H9 (cell line): ENCODE results near the gene G2E3. TPM values are rescaled to one million over a fixed set of nuclear protein-coding genes. Genes with fewer than 3 reads are reported as not detected.
A peak's percentile ranks its signal among the peaks of the same experiment; 100 is the strongest.

Experiments
- DNase-seq: peaks from one replicate; pipeline ENCODE4 v3.0.0-alpha.2; 2017
- H2AFZ ChIP-seq: one replicate; pipeline ENCODE4 v1.6.1; 2013; ENCODE audit warnings: mild to moderate bottlenecking, low read length, control low read depth, moderate library complexity
- H2AK5ac ChIP-seq: 2 replicates; pipeline ENCODE4 v1.6.1; 2013; ENCODE audit warnings: low read length, control low read depth, mixed read lengths; ENCODE audit not compliant: insufficient read length
- H2BK120ac ChIP-seq: one replicate; pipeline ENCODE4 v1.6.1; 2013; ENCODE audit warnings: low read depth, mild to moderate bottlenecking, low read length, control low read depth, inconsistent platforms; ENCODE audit not compliant: poor library complexity, severe bottlenecking
- H2BK12ac ChIP-seq: 2 replicates; pipeline ENCODE4 v1.6.1; 2013; ENCODE audit warnings: low read length, control low read depth, mixed read lengths, low read depth; ENCODE audit not compliant: insufficient read length
- H2BK15ac ChIP-seq: 2 replicates; pipeline ENCODE4 v1.6.1; 2013; ENCODE audit warnings: low read depth, low read length, control low read depth
- H2BK20ac ChIP-seq: one replicate; pipeline ENCODE4 v1.6.1; 2013; ENCODE audit warnings: low read depth, mild to moderate bottlenecking, low read length, control low read depth, inconsistent platforms; ENCODE audit not compliant: poor library complexity, severe bottlenecking
- H2BK5ac ChIP-seq: 2 replicates; pipeline ENCODE4 v1.6.1; 2013; ENCODE audit warnings: low read length, control low read depth, mixed read lengths; ENCODE audit not compliant: insufficient read length
- H3K14ac ChIP-seq: 2 replicates; pipeline ENCODE4 v1.6.1; 2013; ENCODE audit warnings: low read length, control low read depth; ENCODE audit not compliant: insufficient read depth
- H3K18ac ChIP-seq: 2 replicates; pipeline ENCODE4 v1.6.1; 2013; ENCODE audit warnings: low read depth, mild to moderate bottlenecking, mixed read lengths, low read length, control low read depth; ENCODE audit not compliant: insufficient read length
- H3K23ac ChIP-seq: 2 replicates; pipeline ENCODE4 v1.6.1; 2013; ENCODE audit warnings: low read length, control low read depth, mixed read lengths, low read depth; ENCODE audit not compliant: insufficient read length
- H3K23me2 ChIP-seq: 2 replicates; pipeline ENCODE4 v1.6.1; 2013; ENCODE audit warnings: low read depth, mild to moderate bottlenecking, mixed read lengths, low read length, control low read depth; ENCODE audit not compliant: insufficient read length, poor library complexity, severe bottlenecking
- H3K27ac ChIP-seq: 2 replicates; pipeline ENCODE4 v1.5.1; 2013; ENCODE audit warnings: low read length, control low read depth, mixed read lengths, low read depth; ENCODE audit not compliant: insufficient read length
- H3K27me3 ChIP-seq: 2 replicates; pipeline ENCODE4 v1.6.1; 2013; ENCODE audit warnings: low read length, control low read depth, inconsistent platforms; ENCODE audit not compliant: insufficient read depth
- H3K4ac ChIP-seq: 2 replicates; pipeline ENCODE4 v1.6.1; 2013; ENCODE audit warnings: low read depth, mild to moderate bottlenecking, control low read depth, inconsistent platforms, low read length, moderate library complexity
- H3K4me1 ChIP-seq: 2 replicates; pipeline ENCODE4 v1.6.1; 2013; ENCODE audit warnings: low read length, control low read depth, inconsistent platforms; ENCODE audit not compliant: insufficient read depth
- H3K4me2 ChIP-seq: 2 replicates; pipeline ENCODE4 v1.6.1; 2013; ENCODE audit warnings: low read length, control low read depth, mixed read lengths; ENCODE audit not compliant: insufficient read length, insufficient read depth
- H3K56ac ChIP-seq: 2 replicates; pipeline ENCODE4 v1.6.1; 2013; ENCODE audit warnings: low read depth, mild to moderate bottlenecking, mixed read lengths, low read length, control low read depth; ENCODE audit not compliant: insufficient read length
- H3K79me1 ChIP-seq: 2 replicates; pipeline ENCODE4 v1.6.1; 2013; ENCODE audit warnings: low read depth, mild to moderate bottlenecking, moderate library complexity, low read length, control low read depth, inconsistent platforms; ENCODE audit not compliant: insufficient read depth, poor library complexity, severe bottlenecking
- H3K79me2 ChIP-seq: 2 replicates; pipeline ENCODE4 v1.6.1; 2013; ENCODE audit warnings: low read length, control low read depth, inconsistent platforms; ENCODE audit not compliant: insufficient read depth
- H3K9ac ChIP-seq: 2 replicates; pipeline ENCODE4 v1.6.1; 2013; ENCODE audit warnings: low read length, control low read depth, mixed read lengths; ENCODE audit not compliant: insufficient read length; ENCODE audit errors: extremely low read depth
- H3K9me3 ChIP-seq: one replicate; pipeline ENCODE4 v1.6.1; 2013; ENCODE audit warnings: low read depth, low read length, inconsistent platforms; ENCODE audit not compliant: control insufficient read depth
- H3T11ph ChIP-seq: one replicate; pipeline ENCODE4 v1.6.1; 2013; ENCODE audit warnings: mild to moderate bottlenecking, low read length, control low read depth, inconsistent platforms
- H4K20me1 ChIP-seq: one replicate; pipeline ENCODE4 v1.6.1; 2013; ENCODE audit not compliant: control insufficient read depth, insufficient read length, insufficient read depth
- H4K5ac ChIP-seq: 2 replicates; pipeline ENCODE4 v1.6.1; 2013; ENCODE audit warnings: low read depth, mild to moderate bottlenecking, mixed read lengths, low read length, control low read depth; ENCODE audit not compliant: insufficient read length
- H4K8ac ChIP-seq: replicated peaks from 2 replicates; pipeline ENCODE4 v1.6.1; 2013; ENCODE audit warnings: low read length, control low read depth, mixed read lengths, low read depth; ENCODE audit not compliant: insufficient read length
- H4K91ac ChIP-seq: 2 replicates; pipeline ENCODE4 v1.6.1; 2013; ENCODE audit warnings: low read depth, mild to moderate bottlenecking, moderate library complexity, mixed read lengths, low read length, control low read depth; ENCODE audit not compliant: insufficient read length
- H3K27ac Mint-ChIP-seq, 3 experiments: 2 replicates in 2 of 3; 3 replicates in 1 of 3; pipeline ENCODE4 v1.8.0; 2020 to 2021; ENCODE audit warnings: mixed read lengths in 3 of 3, mild to moderate bottlenecking in 1 of 3, moderate library complexity in 1 of 3
- H3K27me3 Mint-ChIP-seq: 2 replicates; pipeline ENCODE4 v1.8.0; 2021; ENCODE audit warnings: low read depth, mild to moderate bottlenecking, moderate library complexity, mixed read lengths
- H3K36me3 Mint-ChIP-seq, 3 experiments: 2 replicates in 2 of 3; 3 replicates in 1 of 3; pipeline ENCODE4 v1.8.0; 2020 to 2021; ENCODE audit warnings: low read depth in 3 of 3, mixed read lengths in 3 of 3; ENCODE audit not compliant: insufficient read depth in 1 of 3
- H3K4me1 Mint-ChIP-seq, 2 experiments: 2 replicates each; pipeline ENCODE4 v1.8.0; 2020; ENCODE audit warnings: mixed read lengths in 2 of 2
- H3K4me3 Mint-ChIP-seq, 2 experiments: 2 replicates in 1 of 2; 3 replicates in 1 of 2; pipeline ENCODE4 v1.8.0; 2020 to 2021; ENCODE audit warnings: mild to moderate bottlenecking in 2 of 2, mixed read lengths in 2 of 2, moderate library complexity in 1 of 2
- H3K9me3 Mint-ChIP-seq, 2 experiments: 2 replicates in 1 of 2; 3 replicates in 1 of 2; pipeline ENCODE4 v1.8.0; 2020; ENCODE audit warnings: mild to moderate bottlenecking in 2 of 2, mixed read lengths in 2 of 2, moderate library complexity in 1 of 2
- WGBS: extraction: QIAGEN DNeasy Blood & Tissue Kit; methylation state at CpG from one replicate; pipeline ENCODE4 v1.1.7; 2013; ENCODE audit warnings: missing lambda C conversion rate, low lambda C conversion rate, mixed read lengths; ENCODE audit not compliant: insufficient read length; ENCODE audit errors: extremely low coverage; 5-methylcytosine and 5-hydroxymethylcytosine counted together
- total RNA-seq: library from RNA; stranded (reverse); gene quantifications from 2 replicates; pipeline ENCODE4 v1.2.1, GENCODE V29; 2021
- TF ChIP-seq, protein P1 (sequence below): fragments of 200-600 bp; sonication (generic); conservative IDR thresholded peaks from 3 replicates; pipeline ENCODE4 v1.8.0; 2021; ENCODE audit warnings: antibody characterized with exemption, mild to moderate bottlenecking

The G2E3 gene
- total RNA-seq, 1 experiment from 2014 or later, result 49.2 TPM

DNA sequence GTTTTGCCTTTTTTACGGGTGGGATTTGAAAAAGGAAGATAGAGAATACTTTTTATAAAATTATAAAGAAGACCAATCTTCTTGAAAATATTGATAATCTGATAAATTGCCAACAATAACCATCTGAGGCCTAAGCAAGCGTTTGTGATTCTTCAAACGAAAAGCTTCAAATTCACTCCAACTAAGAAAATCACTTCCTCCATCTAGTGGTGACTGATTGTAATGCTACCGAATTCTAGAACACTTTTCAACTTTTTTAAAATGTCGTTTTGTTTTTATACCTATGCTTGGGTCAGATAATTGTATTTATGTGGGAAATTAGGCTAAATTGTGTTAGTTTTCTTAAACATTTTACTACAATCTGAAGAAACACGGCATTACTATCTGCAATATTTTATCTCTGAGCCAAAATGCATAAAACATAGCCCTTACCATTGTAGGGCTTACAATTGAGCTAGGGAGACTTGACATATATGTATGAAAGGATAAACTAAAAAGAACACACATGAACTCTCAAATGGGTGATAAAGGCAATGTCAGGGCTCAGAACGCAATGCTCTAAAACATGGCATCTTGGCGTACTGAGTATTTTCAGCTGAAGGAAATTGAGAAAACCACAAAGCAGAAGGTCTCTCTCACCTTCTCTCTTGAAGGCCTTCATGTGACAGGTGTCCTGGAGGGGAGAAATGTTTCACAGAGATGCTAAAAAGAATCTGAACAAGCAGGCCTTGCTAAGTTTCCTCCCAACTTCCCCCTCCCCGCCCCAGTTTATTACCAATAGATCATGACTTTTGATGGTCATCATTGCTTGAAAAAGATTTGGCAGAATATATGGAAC lies 36.8 kb upstream of the G2E3 start:
- no CpG with 5 or more reads among the region's 9 CpGs for WGBS
- H4K8ac ChIP-seq, result no peak overlapping the region
- no peak overlapping the region for H2BK20ac ChIP-seq
- no peak overlapping the region for H2BK5ac ChIP-seq
- H4K20me1 ChIP-seq, result no peaks in the 10 kb centered on the region
- H3K36me3 Mint-ChIP-seq, result peaks cover 0 to 4% (median 2%) of the 10 kb centered on the region in 3 experiments; a peak in 2 of 7 replicates
- no peak overlapping the region for H3T11ph ChIP-seq
- H3K27me3 Mint-ChIP-seq, result no peaks in the 10 kb centered on the region
- TF ChIP-seq, protein P1, sequence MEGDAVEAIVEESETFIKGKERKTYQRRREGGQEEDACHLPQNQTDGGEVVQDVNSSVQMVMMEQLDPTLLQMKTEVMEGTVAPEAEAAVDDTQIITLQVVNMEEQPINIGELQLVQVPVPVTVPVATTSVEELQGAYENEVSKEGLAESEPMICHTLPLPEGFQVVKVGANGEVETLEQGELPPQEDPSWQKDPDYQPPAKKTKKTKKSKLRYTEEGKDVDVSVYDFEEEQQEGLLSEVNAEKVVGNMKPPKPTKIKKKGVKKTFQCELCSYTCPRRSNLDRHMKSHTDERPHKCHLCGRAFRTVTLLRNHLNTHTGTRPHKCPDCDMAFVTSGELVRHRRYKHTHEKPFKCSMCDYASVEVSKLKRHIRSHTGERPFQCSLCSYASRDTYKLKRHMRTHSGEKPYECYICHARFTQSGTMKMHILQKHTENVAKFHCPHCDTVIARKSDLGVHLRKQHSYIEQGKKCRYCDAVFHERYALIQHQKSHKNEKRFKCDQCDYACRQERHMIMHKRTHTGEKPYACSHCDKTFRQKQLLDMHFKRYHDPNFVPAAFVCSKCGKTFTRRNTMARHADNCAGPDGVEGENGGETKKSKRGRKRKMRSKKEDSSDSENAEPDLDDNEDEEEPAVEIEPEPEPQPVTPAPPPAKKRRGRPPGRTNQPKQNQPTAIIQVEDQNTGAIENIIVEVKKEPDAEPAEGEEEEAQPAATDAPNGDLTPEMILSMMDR, result peak; percentile 83
- H2AK5ac ChIP-seq, result no peak overlapping the region
- H4K91ac ChIP-seq, result no peak overlapping the region
- no peak overlapping the region for H3K9ac ChIP-seq
- H2AFZ ChIP-seq, result no peak overlapping the region
- H3K23me2 ChIP-seq, result no peaks in the 10 kb centered on the region
- no peak overlapping the region for H3K27ac Mint-ChIP-seq
- no peak overlapping the region for H3K18ac ChIP-seq
- H3K27ac ChIP-seq, result no peak overlapping the region
- no peak overlapping the region for H2BK15ac ChIP-seq
- no peak overlapping the region for H3K4me2 ChIP-seq
- H4K5ac ChIP-seq, result no peak overlapping the region
- H3K14ac ChIP-seq, result no peak overlapping the region
- H3K4me1 ChIP-seq, result no peaks in the 10 kb centered on the region
- no peak overlapping the region for H3K56ac ChIP-seq
- no peak for DNase-seq
- H3K4ac ChIP-seq, result no peak overlapping the region
- H3K27me3 ChIP-seq, result no peaks in the 10 kb centered on the region
- H3K23ac ChIP-seq, result no peak overlapping the region
- peaks cover 0 to 4% of the 10 kb centered on the region in 2 experiments; a peak in 1 of 4 replicates for H3K4me1 Mint-ChIP-seq
- no peaks in the 10 kb centered on the region for H3K9me3 ChIP-seq
- no peak overlapping the region for H2BK12ac ChIP-seq
- no peak overlapping the region for H2BK120ac ChIP-seq
- H3K4me3 Mint-ChIP-seq, result no peak overlapping the region
- H3K9me3 Mint-ChIP-seq, result peaks cover 2 to 3% of the 10 kb centered on the region in 2 experiments; a peak in 4 of 5 replicates
- no peaks in the 10 kb centered on the region for H3K79me1 ChIP-seq
- H3K79me2 ChIP-seq, result no peaks in the 10 kb centered on the region
